Ascending aorta (tissue), 2 donors: ENCODE results near the gene PLA2G6. TPM values are rescaled to one million over a fixed set of nuclear protein-coding genes. Genes with fewer than 3 reads are reported as not detected.

Experiments used
- DNase-seq, 2 donors: peaks; one replicate each; pipeline ENCODE4 v3.0.0-alpha.2; 2019; ENCODE audit warnings: low spot score in 2 of 2
- H3K27ac ChIP-seq, 2 donors: fragments of 200-600 bp; sonication (generic); one replicate each; pipeline ENCODE4 v1.5.1; 2016 to 2017; ENCODE audit warnings: mild to moderate bottlenecking in 1 of 2
- H3K27me3 ChIP-seq: fragments of 200-600 bp; sonication (generic); one replicate; pipeline ENCODE4 v1.5.1; 2017
- H3K36me3 ChIP-seq, 2 donors: fragments of 200-600 bp; sonication (generic); one replicate each; pipeline ENCODE4 v1.5.1; 2016
- H3K4me1 ChIP-seq, 2 donors: fragments of 200-600 bp; sonication (generic); one replicate each; pipeline ENCODE4 v1.5.1; 2016 to 2017; ENCODE audit warnings: mild to moderate bottlenecking in 1 of 2
- H3K4me3 ChIP-seq, 2 donors: fragments of 200-600 bp; sonication (generic); one replicate each; pipeline ENCODE4 v1.5.1; 2016 to 2017; ENCODE audit warnings: mild to moderate bottlenecking in 1 of 2
- H3K9me3 ChIP-seq, 2 donors: fragments of 200-600 bp; sonication (generic); one replicate each; pipeline ENCODE4 v1.5.1; 2016
- intact Hi-C: fragments of 100-400 bp; cut with DNase I; formaldehyde crosslinking; loops from one replicate; pipeline ENCODE4 v1.15.1; 2023
- total RNA-seq: library from RNA; depleted of rRNA; stranded (reverse); fragments of >200 nt; gene quantifications from one replicate; pipeline ENCODE4 v1.1.0, GENCODE V29; 2016
- TF ChIP-seq, protein P1 (sequence below), 3 experiments: fragments of 200-600 bp in 2 of 3; fragments of 450-650 bp in 1 of 3; sonication (generic) in 2 of 3; IDR thresholded peaks; one replicate each; pipeline ENCODE4 v1.5.1; 2016 to 2019; ENCODE audit warnings: antibody characterized with exemption in 3 of 3, mild to moderate bottlenecking in 1 of 3, moderate library complexity in 1 of 3

PLA2G6 gene
- total RNA-seq, 1 donor from 2014 or later, result 79.5 TPM

GRCh38 chr22:38082986-38083710 lies 98.5 kb downstream of the PLA2G6 start:
- Histone ChIP-seq H3K27ac (no peak overlapping the region), H3K4me1 (peaks cover 0 to 16% of the 10 kb centered on the region in 2 donors), H3K4me3 (no peak overlapping the region), H3K27me3 (no peaks in the 10 kb centered on the region), H3K36me3 (no peaks in the 10 kb centered on the region), H3K9me3 (no peaks in the 10 kb centered on the region)
- intact Hi-C loops, result no loop called here
- DNase-seq, result no peak
- TF ChIP-seq, protein P1, sequence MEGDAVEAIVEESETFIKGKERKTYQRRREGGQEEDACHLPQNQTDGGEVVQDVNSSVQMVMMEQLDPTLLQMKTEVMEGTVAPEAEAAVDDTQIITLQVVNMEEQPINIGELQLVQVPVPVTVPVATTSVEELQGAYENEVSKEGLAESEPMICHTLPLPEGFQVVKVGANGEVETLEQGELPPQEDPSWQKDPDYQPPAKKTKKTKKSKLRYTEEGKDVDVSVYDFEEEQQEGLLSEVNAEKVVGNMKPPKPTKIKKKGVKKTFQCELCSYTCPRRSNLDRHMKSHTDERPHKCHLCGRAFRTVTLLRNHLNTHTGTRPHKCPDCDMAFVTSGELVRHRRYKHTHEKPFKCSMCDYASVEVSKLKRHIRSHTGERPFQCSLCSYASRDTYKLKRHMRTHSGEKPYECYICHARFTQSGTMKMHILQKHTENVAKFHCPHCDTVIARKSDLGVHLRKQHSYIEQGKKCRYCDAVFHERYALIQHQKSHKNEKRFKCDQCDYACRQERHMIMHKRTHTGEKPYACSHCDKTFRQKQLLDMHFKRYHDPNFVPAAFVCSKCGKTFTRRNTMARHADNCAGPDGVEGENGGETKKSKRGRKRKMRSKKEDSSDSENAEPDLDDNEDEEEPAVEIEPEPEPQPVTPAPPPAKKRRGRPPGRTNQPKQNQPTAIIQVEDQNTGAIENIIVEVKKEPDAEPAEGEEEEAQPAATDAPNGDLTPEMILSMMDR (IDR thresholded peaks at IDR 0.05), result no peak

GRCh38 chr22:38081941-38082828 lies 99.4 kb downstream of the PLA2G6 start:
- H3K4me3 ChIP-seq, result peak overlapping the region; percentile 51 to 66
- peaks cover 0 to 16% of the 10 kb centered on the region in 2 donors for H3K4me1 ChIP-seq
- TF ChIP-seq, protein P1 (IDR thresholded peaks at IDR 0.05), result no peak
- H3K27me3 ChIP-seq, result no peaks in the 10 kb centered on the region
- no peak for DNase-seq
- intact Hi-C loops, result no loop called here
- peak overlapping the region; percentile 45 to 60 for H3K27ac ChIP-seq
- H3K9me3 ChIP-seq, result no peaks in the 10 kb centered on the region
- no peaks in the 10 kb centered on the region for H3K36me3 ChIP-seq

DNA sequence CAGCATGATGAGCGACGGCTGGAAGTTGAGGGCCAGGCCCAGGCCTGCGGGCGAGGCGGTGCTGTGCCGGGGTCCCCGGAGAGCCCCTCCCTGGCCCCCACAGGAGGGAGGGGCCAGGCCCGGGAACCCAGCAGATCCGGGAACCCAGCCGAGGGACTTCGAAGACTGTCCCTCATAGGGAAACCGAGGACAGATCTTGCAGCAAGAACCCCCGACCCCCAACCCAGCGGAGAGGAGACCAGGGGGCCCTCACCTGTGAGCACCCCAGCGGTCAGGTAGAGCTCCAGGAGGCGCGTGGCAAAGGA lies 100.0 kb downstream of the PLA2G6 start:
- peak overlapping the region; percentile 45 to 60 for H3K27ac ChIP-seq
- peak overlapping the region; percentile 51 to 66 for H3K4me3 ChIP-seq
- TF ChIP-seq, protein P1 (IDR thresholded peaks at IDR 0.05), result no peak

GRCh38 chr22:38080850-38081635 lies 100.6 kb downstream of the PLA2G6 start:
- H3K27ac ChIP-seq, result peak overlapping the region; percentile 45 to 60
- no peak for DNase-seq
- no peaks in the 10 kb centered on the region for H3K27me3 ChIP-seq

More for the DNA sequence above, 100.0 kb downstream of the PLA2G6 start:
- Histone ChIP-seq H3K4me1 (peaks cover 0 to 16% of the 10 kb centered on the region in 2 donors), H3K9me3 (no peaks in the 10 kb centered on the region), H3K36me3 (no peaks in the 10 kb centered on the region), H3K27me3 (no peaks in the 10 kb centered on the region)
- no peak for DNase-seq
- intact Hi-C loops, result no loop called here

GRCh38 chr22:38080474-38080849 lies 101.2 kb downstream of the PLA2G6 start:
- TF ChIP-seq, protein P1 (IDR thresholded peaks at IDR 0.05), result no peak
- peaks cover 2% of the 10 kb centered on the region in 2 donors for H3K36me3 ChIP-seq
- peak overlapping the region; percentile 37 to 45 for H3K27ac ChIP-seq
- DNase-seq, result no peak
- peak overlapping the region; percentile 51 to 66 for H3K4me3 ChIP-seq
- intact Hi-C loops, result no loop called here
- peaks cover 0 to 16% of the 10 kb centered on the region in 2 donors for H3K4me1 ChIP-seq
- no peaks in the 10 kb centered on the region for H3K27me3 ChIP-seq
- H3K9me3 ChIP-seq, result no peaks in the 10 kb centered on the region

More at GRCh38 chr22:38080850-38081635, 100.6 kb downstream of the PLA2G6 start:
- intact Hi-C loops, result no loop called here
- peak overlapping the region; percentile 51 to 66 for H3K4me3 ChIP-seq
- no peaks in the 10 kb centered on the region for H3K9me3 ChIP-seq
- H3K36me3 ChIP-seq, result no peaks in the 10 kb centered on the region
- TF ChIP-seq, protein P1 (IDR thresholded peaks at IDR 0.05), result peak in 1 of 3 experiments; percentile 11
- peaks cover 0 to 16% of the 10 kb centered on the region in 2 donors for H3K4me1 ChIP-seq
